Measurements from ENCODE around the gene NAP1L1.

NAP1L1 gene

DNA sequence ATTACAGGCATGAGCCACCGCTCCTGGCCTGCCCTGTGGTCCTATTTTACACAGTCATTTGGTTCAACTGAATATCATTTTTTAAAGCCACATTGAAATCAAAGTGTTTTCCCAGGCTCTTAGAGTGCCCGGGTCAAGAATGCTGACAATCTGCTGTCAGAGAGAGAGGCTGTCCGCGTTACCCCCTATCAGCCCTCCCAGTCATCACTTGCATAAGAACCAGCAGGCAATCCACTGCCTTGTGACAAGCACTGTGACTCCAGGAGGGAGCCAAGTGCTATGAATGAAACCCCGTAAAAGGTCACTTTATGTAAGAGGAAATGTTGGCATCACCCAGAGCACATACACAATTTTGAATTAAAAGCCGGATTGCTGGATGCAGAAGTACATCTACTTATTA lies 66.4 kb downstream of the NAP1L1 start:
- no peak for DNase-seq (ENCODE audit: low read depth)
- no peak overlapping the region for H3K4me3 ChIP-seq (ENCODE audit: control insufficient read depth, low read depth, low read length)
- TF ChIP-seq, protein P1, sequence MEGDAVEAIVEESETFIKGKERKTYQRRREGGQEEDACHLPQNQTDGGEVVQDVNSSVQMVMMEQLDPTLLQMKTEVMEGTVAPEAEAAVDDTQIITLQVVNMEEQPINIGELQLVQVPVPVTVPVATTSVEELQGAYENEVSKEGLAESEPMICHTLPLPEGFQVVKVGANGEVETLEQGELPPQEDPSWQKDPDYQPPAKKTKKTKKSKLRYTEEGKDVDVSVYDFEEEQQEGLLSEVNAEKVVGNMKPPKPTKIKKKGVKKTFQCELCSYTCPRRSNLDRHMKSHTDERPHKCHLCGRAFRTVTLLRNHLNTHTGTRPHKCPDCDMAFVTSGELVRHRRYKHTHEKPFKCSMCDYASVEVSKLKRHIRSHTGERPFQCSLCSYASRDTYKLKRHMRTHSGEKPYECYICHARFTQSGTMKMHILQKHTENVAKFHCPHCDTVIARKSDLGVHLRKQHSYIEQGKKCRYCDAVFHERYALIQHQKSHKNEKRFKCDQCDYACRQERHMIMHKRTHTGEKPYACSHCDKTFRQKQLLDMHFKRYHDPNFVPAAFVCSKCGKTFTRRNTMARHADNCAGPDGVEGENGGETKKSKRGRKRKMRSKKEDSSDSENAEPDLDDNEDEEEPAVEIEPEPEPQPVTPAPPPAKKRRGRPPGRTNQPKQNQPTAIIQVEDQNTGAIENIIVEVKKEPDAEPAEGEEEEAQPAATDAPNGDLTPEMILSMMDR (IDR thresholded peaks at IDR 0.05; ENCODE audit: control insufficient read depth, insufficient read depth, low read depth, low read length, missing control alignments) = no peak

- no peak for DNase-seq (ENCODE audit: low read depth)
- H3K4me3 ChIP-seq (ENCODE audit: control insufficient read depth, low read depth, low read length) = no peak overlapping the region
- TF ChIP-seq, protein P1 (IDR thresholded peaks at IDR 0.05; ENCODE audit: control insufficient read depth, insufficient read depth, low read depth, low read length, missing control alignments) = no peak
Measured at GRCh38 chr12:76014007-76014406, 70.5 kb downstream of the NAP1L1 start.

GRCh38 chr12:76013603-76014002 lies 70.9 kb downstream of the NAP1L1 start:
- H3K4me3 ChIP-seq (ENCODE audit: control insufficient read depth, low read depth, low read length) = no peak overlapping the region
- DNase-seq (ENCODE audit: low read depth) = no peak
- TF ChIP-seq, protein P1 (IDR thresholded peaks at IDR 0.05; ENCODE audit: control insufficient read depth, insufficient read depth, low read depth, low read length, missing control alignments) = no peak

DNA sequence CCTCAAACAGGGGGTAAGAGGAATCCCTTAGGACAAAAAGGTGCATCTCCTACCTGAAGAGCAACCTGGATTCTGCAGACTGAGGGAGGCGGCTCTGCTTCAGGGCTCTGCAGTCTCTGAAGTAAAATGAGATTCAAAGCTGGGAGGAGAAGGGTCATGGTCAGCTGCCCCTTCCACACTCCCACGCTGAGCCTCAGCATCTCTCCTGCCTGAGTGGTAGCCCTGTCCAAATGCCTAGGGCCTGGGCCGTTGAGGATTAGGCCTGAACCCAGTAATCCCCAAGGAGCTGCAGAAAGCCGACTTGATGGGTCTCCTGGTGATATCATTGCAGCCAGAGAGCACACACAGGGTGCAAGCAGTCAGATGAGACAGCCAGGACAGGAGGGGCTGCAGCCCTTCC lies 71.8 kb downstream of the NAP1L1 start:
- TF ChIP-seq, protein P1 (IDR thresholded peaks at IDR 0.05; ENCODE audit: control insufficient read depth, insufficient read depth, low read depth, low read length, missing control alignments) = no peak
- no peak overlapping the region for H3K4me3 ChIP-seq (ENCODE audit: control insufficient read depth, low read depth, low read length)
- DNase-seq (ENCODE audit: low read depth) = no peak

- H3K4me3 ChIP-seq (ENCODE audit: control insufficient read depth, low read depth, low read length) = no peak overlapping the region
- TF ChIP-seq, protein P1 (IDR thresholded peaks at IDR 0.05; ENCODE audit: control insufficient read depth, insufficient read depth, low read depth, low read length, missing control alignments) = no peak
- DNase-seq (ENCODE audit: low read depth) = no peak
Measured at GRCh38 chr12:76010732-76011458, 73.6 kb downstream of the NAP1L1 start.

DNA sequence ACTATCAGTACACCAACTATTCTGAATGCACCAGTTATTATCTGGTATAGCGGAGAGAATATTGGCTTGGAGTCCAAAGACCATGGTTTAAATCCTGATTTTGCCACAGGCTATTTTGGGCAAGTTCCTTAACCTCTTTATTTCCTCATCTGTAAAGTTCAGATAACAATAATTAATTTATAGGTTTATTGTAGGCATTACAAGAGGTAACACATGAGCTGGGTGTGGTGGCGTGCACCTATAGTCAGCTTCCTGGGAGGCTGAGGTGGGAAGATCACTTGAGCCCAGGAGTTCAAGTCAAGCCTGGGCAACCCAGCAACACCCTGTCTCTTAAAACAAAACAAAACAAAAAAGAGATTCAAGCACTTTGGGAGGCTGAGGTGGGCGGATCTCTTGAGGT lies 76.1 kb downstream of the NAP1L1 start:
- DNase-seq (ENCODE audit: low read depth) = no peak
- TF ChIP-seq, protein P1 (IDR thresholded peaks at IDR 0.05; ENCODE audit: control insufficient read depth, insufficient read depth, low read depth, low read length, missing control alignments) = no peak
- H3K4me3 ChIP-seq (ENCODE audit: control insufficient read depth, low read depth, low read length) = no peak overlapping the region
